NT2/D1 (cell line): ENCODE results near the gene CACNA1C.

Experiments used
- YY1 ChIP-seq: IDR thresholded peaks from 2 replicates; pipeline ENCODE4 v1.6.1; 2011; ENCODE audit not compliant: insufficient read length, insufficient read depth
- ZNF274 ChIP-seq: IDR thresholded peaks from 2 replicates; pipeline ENCODE4 v1.6.1; 2011; ENCODE audit warnings: mild to moderate bottlenecking, low read depth, low read length

DNA sequence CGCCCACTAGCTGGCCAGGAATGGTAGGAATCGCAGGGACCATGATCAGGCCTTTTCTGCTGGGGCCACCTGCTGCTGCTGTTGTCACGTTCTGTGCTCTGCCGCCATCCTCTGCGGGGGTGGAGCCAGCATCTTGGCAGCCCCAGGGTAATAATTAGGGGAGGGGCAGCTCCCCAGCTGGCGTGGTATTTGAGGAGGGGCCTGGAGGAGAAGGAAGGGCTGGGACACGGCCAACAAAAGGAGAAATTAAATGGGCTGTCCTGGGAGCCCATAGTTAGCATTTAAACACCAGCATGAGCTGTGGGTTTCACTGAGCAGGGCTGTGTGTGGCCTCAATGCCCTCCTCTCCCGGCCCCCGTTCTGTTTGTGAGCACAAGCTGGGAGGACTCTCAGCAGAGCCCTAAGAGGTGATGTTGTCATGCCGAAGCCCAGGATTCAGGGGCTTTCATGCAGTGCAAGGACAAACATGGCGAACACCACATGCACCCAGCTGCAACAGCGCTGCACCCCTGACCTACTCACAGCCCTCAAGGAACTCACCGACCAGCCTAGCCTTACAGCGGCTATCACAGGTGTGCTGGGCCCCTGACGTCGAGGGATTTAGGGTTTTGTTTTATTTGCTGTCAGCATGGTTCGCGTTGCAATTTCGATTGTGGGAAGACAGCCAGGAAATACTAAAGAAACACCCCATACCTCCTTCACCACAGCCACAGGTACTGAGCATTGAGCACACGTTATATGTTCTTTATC lies 324.3 kb downstream of the CACNA1C start:
- TF ChIP-seq ZNF274: no peak
- TF ChIP-seq YY1: no peak
